ENCODE measurements around the gene ATP8A1.

GRCh38 chr4:42445038-42445437, 211.9 kb downstream of the ATP8A1 start:
- no peak for TF ChIP-seq CTCF (IDR thresholded peaks at IDR 0.05; ENCODE audit: poor library complexity, severe bottlenecking)
- TF ChIP-seq EP300 (conservative IDR thresholded peaks at IDR 0.05; ENCODE audit: poor library complexity, severe bottlenecking), result no peak
- no peak for TF ChIP-seq POLR2AphosphoS5 (IDR thresholded peaks at IDR 0.05)
- TF ChIP-seq REST (IDR thresholded peaks at IDR 0.05; ENCODE audit: borderline replicate concordance), result no peak
- TF ChIP-seq EZH2 (IDR thresholded peaks at IDR 0.05; ENCODE audit: borderline replicate concordance, insufficient read depth, low read length, poor library complexity, severe bottlenecking), result no peak
- TF ChIP-seq TAF1 (IDR thresholded peaks at IDR 0.05; ENCODE audit: low read depth), result no peak
